Gastrocnemius medialis (tissue), 4 donors: ENCODE data around the gene ANKS6.

Experiments used
- CTCF ChIP-seq, 5 experiments: fragments of 450-650 bp in 3 of 5; fragments of 200-600 bp in 2 of 5; sonication (generic) in 2 of 5; IDR thresholded peaks in 4 of 5; conservative IDR thresholded peaks in 1 of 5; 1 replicate in 4 of 5; 2 replicates in 1 of 5; pipeline ENCODE4 v1.5.1; 2016 to 2019; ENCODE audit warnings: antibody characterized with exemption in 5 of 5, mild to moderate bottlenecking in 3 of 5, moderate library complexity in 3 of 5
- POLR2A ChIP-seq, 2 donors: fragments of 450-650 bp; IDR thresholded peaks; one replicate each; pipeline ENCODE4 v1.6.1; 2017; ENCODE audit warnings: antibody characterized with exemption in 2 of 2, mild to moderate bottlenecking in 2 of 2, moderate library complexity in 2 of 2

DNA sequence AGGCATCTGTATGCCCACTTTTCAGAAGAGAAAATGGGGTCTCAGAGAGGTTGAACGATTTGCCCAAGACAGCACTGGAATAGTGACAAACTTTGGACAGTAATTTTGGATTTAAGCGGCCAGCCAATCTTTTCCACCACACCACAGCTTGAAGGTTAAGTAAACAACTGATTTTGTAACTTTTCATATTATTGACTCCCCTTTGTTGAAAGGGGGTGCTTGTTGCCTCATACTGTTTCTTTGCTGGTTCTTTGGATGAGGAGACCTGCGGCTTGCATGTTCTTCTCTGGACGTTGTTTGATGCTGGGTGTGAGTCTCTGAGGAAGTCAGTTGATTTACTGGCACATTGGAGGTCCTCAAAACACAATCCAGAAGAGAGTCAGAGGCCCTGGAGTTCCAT is 76.0 kb downstream of the ANKS6 start:
- TF ChIP-seq CTCF (IDR thresholded peaks at IDR 0.05 in 4 of 5, conservative IDR thresholded peaks at IDR 0.05 in 1 of 5) = no peak
- no peak for TF ChIP-seq POLR2A (IDR thresholded peaks at IDR 0.05)
